Measurements from ENCODE around the gene CERK.

CERK gene

DNA sequence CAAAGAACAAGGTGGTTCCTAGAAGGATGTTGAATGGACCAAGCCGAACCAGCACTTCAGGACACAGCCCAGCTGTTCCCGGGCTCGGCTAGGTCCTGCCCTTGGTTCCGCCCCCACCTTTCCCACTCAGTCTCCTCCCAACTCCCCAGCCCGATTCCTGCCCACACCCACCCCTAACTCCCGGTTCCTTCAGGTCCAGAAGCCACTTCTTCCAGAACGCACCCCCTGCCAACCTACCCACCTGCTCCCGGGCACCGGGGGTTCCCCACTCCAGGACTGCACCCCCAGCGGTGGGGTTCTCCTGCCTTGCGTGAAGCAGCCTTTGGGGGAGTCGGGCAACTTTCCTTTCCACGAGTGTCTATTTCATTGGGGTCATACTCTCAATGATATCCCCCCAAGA lies 30.7 kb downstream of the CERK start:
- no peaks in the 10 kb centered on the region for H3K4me1 ChIP-seq (ENCODE audit: insufficient read depth, low read length)

DNA sequence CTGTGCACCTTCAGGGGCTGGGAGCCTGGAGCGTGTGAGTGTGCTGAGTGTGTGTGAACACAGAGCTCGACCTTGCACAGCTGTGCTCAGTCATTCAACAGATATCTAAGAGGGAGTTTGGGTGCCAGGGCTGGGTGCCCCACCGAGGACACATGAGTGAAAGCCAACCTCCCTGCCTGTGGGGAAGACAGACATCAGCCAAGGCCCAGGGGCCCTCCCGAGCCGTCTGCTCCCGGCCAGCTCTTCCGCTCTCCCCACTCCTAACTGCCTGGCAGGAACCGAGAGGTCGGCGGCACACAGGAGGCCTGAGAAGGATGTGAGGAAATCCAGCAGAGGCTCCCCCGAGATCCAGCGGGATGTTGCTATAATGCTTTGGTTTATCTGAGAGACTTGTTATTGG lies 32.0 kb downstream of the CERK start:
- H3K36me3 ChIP-seq (ENCODE audit: insufficient read depth, low read length), result peaks cover 87% of the 10 kb centered on the region
- H3K4me1 ChIP-seq (ENCODE audit: insufficient read depth, low read length), result no peaks in the 10 kb centered on the region
- H3K9me3 ChIP-seq (ENCODE audit: low read length), result no peaks in the 10 kb centered on the region
- no peaks in the 10 kb centered on the region for H3K27me3 ChIP-seq (ENCODE audit: insufficient read depth, low read length)
- no peak overlapping the region for H3K4me3 ChIP-seq (ENCODE audit: low read length)
- no peak overlapping the region for H2AFZ ChIP-seq (ENCODE audit: low read depth, low read length)

More for the DNA sequence above, 30.7 kb downstream of the CERK start:
- no peaks in the 10 kb centered on the region for H3K27me3 ChIP-seq (ENCODE audit: insufficient read depth, low read length)
- no peak overlapping the region for H2AFZ ChIP-seq (ENCODE audit: low read depth, low read length)
- no peak overlapping the region for H3K4me3 ChIP-seq (ENCODE audit: low read length)
- no peaks in the 10 kb centered on the region for H3K9me3 ChIP-seq (ENCODE audit: low read length)
- peaks cover 89% of the 10 kb centered on the region for H3K36me3 ChIP-seq (ENCODE audit: insufficient read depth, low read length)

DNA sequence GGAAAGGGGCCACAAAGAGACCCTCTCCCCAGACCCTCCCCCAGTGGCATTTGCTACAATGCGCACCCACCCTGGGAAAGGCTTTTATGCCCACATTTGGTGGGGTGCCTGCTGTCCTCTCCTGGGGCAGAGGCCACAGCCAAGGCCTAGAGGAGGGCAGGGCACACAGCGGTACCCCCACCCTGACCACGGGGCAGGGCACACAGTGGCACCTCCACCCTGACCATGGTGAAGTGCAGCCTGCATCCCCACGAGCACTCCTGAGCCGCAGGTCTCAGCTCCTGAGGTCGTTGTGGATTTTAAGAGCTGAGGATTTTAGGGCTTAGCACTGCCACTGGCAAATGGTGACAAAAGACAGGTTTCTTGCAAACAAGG lies 34.1 kb downstream of the CERK start:
- Histone ChIP-seq H3K27me3 (ENCODE audit: insufficient read depth, low read length) (no peaks in the 10 kb centered on the region), H2AFZ (ENCODE audit: low read depth, low read length) (no peak overlapping the region), H3K9me3 (ENCODE audit: low read length) (no peaks in the 10 kb centered on the region), H3K4me1 (ENCODE audit: insufficient read depth, low read length) (no peaks in the 10 kb centered on the region), H3K4me3 (ENCODE audit: low read length) (no peak overlapping the region), H3K36me3 (ENCODE audit: insufficient read depth, low read length) (peaks cover 86% of the 10 kb centered on the region)

DNA sequence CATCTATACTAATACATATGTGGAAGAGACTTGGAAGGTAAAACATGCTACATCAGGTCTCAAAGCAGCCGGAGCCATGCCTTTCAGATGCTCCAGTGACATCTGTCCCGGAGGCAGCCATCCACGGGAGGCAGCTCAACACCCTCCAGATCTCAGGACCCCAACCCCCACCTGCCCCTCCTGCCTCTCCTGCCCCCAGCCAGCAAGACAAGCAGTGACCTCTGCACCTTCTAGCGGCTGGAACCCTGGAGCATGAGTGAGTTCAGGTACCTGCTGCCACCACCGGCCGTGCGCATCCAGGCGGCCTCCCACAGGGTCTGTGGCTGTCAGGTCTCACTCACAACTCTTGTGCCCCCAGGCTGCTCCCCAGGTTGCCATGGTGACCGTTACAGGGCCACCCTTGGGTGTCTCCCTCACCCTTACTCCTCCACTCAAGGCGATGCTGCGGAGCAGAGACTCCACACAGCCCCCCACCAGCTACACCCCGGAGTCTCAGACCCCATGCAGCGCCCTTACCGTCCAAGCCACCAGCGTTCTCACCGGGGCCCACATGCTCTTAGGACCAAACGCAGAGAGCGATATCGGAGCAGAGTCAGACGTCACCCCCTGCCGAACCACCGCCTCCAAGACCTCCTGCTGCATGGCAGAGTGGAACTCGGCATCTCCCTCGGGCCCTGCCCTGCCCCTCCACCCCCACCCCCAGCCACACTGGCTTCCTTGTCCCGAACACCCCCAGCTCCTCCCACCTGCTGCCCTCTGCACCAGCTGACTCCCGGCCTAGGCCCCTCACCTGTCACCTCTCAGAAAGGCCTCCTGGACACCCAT lies 34.7 kb downstream of the CERK start:
- Histone ChIP-seq H3K36me3 (ENCODE audit: insufficient read depth, low read length) (peaks cover 86% of the 10 kb centered on the region), H2AFZ (ENCODE audit: low read depth, low read length) (no peak overlapping the region)

DNA sequence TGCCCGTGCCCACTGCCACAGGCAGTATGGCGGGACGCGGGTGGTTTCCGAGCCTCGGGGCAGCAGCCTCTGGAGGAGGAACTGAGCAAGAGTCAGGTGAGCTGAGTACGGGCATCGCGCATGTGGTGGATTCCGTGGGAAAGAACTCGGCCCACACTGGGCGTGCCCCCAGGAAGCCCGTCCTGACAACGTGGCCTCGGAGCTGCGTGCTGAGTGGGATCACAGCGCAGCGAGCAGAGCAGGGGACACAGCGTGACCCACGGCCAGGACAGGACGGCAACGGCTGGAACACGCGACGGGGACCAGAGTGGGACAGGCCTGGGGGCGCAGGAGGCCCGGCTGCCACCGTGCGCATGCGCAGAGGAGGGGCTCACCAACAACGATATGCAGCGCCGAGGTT lies 36.8 kb downstream of the CERK start:
- no peaks in the 10 kb centered on the region for H3K9me3 ChIP-seq (ENCODE audit: low read length)
- H3K4me3 ChIP-seq (ENCODE audit: low read length), result no peak overlapping the region
- no peaks in the 10 kb centered on the region for H3K27me3 ChIP-seq (ENCODE audit: insufficient read depth, low read length)
- no peaks in the 10 kb centered on the region for H3K4me1 ChIP-seq (ENCODE audit: insufficient read depth, low read length)
- H3K36me3 ChIP-seq (ENCODE audit: insufficient read depth, low read length), result peaks cover 83% of the 10 kb centered on the region
- no peak overlapping the region for H2AFZ ChIP-seq (ENCODE audit: low read depth, low read length)

More for the DNA sequence above, 34.7 kb downstream of the CERK start:
- Histone ChIP-seq H3K9me3 (ENCODE audit: low read length) (no peaks in the 10 kb centered on the region), H3K4me1 (ENCODE audit: insufficient read depth, low read length) (no peaks in the 10 kb centered on the region), H3K27me3 (ENCODE audit: insufficient read depth, low read length) (no peaks in the 10 kb centered on the region), H3K4me3 (ENCODE audit: low read length) (no peak overlapping the region)

DNA sequence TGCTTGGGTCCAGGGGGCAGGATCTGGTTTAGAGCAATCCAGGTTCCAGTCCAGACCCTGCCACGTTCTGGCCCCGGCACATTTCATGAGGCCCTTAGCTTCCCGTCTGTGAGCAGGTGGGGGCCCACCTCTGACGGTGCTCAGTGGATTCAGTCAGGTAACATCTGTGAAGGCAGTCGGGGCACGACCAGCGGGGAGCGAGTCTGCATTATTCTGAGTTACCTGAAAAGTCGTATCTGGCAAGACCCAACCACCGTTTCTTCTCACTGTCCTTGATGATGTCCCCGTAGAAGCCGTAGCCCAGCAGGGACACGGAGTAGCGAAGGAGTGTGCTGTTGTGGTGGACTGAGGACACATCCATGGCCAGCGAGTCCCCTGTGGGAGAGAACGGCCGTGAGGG lies 39.0 kb downstream of the CERK start:
- peaks cover 88% of the 10 kb centered on the region for H3K36me3 ChIP-seq (ENCODE audit: insufficient read depth, low read length)
- no peaks in the 10 kb centered on the region for H3K4me1 ChIP-seq (ENCODE audit: insufficient read depth, low read length)
- H2AFZ ChIP-seq (ENCODE audit: low read depth, low read length), result no peak overlapping the region
- no peaks in the 10 kb centered on the region for H3K27me3 ChIP-seq (ENCODE audit: insufficient read depth, low read length)
- no peaks in the 10 kb centered on the region for H3K9me3 ChIP-seq (ENCODE audit: low read length)
- H3K4me3 ChIP-seq (ENCODE audit: low read length), result no peak overlapping the region

DNA sequence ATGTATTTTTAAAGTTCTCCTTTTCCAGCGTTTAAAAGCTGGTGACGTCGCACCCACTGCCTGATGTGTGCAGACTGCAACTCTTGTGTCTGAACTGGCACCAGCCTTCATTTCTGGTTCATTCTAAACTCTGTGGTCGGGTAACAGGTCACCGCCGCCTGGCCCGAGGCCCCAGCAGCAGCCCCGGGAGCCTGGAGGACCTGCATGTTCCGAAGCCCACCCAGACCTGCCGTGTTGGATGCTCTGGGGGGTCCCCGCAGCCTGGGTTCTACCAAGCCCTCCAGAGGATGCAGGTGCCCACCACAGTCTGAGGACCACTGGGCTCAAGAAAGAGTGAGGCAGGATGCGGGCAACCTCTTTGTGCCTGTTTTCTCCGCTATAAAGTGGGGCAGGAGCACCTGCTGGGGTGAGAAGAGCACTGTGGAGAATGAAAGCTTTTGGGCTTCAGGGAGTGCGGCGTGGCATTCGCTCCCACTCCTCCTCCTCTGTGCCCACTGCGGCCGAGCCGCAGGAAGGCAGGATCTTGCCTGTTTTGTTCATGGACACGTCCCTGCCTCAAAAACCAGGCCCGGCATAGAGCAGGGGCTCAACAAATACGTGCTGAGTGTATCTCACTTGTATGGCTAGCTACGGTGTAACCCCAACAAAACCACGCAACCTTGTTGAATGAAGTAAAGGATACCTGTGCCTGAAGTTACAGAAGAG lies 40.1 kb downstream of the CERK start:
- H3K4me3 ChIP-seq (ENCODE audit: low read length), result no peak overlapping the region
- no peaks in the 10 kb centered on the region for H3K9me3 ChIP-seq (ENCODE audit: low read length)
- H3K27me3 ChIP-seq (ENCODE audit: insufficient read depth, low read length), result no peaks in the 10 kb centered on the region
- H3K4me1 ChIP-seq (ENCODE audit: insufficient read depth, low read length), result no peaks in the 10 kb centered on the region
- H2AFZ ChIP-seq (ENCODE audit: low read depth, low read length), result no peak overlapping the region
- peaks cover 89% of the 10 kb centered on the region for H3K36me3 ChIP-seq (ENCODE audit: insufficient read depth, low read length)

DNA sequence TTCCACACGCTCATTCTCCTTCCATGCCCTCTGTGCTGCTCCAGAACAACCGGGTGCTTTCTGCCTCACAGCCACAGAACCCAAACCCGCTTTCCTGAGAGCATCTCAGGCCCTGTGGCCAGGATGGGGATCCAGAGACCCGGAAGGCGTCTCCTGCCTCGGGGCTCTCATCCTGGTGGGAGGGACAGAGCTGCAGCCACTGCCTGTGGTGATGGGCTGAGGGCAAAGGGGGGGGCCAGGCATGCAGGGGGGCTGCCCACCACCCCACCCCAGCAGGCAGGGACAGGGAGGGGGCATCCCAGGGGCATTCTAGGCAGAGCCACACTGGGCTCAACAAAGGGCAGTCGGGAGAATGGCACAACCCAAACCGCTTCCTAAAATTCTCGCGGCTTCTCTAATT lies 41.4 kb downstream of the CERK start:
- H3K36me3 ChIP-seq (ENCODE audit: insufficient read depth, low read length), result peaks cover 85% of the 10 kb centered on the region
- H3K4me3 ChIP-seq (ENCODE audit: low read length), result no peak overlapping the region
- no peaks in the 10 kb centered on the region for H3K9me3 ChIP-seq (ENCODE audit: low read length)
- H3K4me1 ChIP-seq (ENCODE audit: insufficient read depth, low read length), result no peaks in the 10 kb centered on the region
- H3K27me3 ChIP-seq (ENCODE audit: insufficient read depth, low read length), result no peaks in the 10 kb centered on the region
- no peak overlapping the region for H2AFZ ChIP-seq (ENCODE audit: low read depth, low read length)

DNA sequence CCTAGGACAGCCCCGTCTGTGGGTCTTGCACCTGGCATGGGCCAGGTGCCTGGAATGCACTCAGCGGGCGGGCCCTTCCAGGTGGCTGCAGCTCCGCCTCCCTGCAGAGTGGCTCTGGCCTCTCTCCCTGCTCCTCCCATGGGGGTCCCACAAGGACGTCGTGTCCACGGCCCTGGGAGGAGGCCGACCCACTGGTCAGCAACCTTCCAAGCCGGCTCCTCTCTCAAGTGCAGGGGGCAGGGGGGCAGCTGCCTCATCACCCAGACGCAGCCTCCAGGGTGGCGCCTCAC lies 41.9 kb downstream of the CERK start:
- Histone ChIP-seq H3K27me3 (ENCODE audit: insufficient read depth, low read length) (no peaks in the 10 kb centered on the region), H3K9me3 (ENCODE audit: low read length) (no peaks in the 10 kb centered on the region), H3K36me3 (ENCODE audit: insufficient read depth, low read length) (peaks cover 84% of the 10 kb centered on the region), H2AFZ (ENCODE audit: low read depth, low read length) (no peak overlapping the region), H3K4me1 (ENCODE audit: insufficient read depth, low read length) (no peaks in the 10 kb centered on the region), H3K4me3 (ENCODE audit: low read length) (no peak overlapping the region)

DNA sequence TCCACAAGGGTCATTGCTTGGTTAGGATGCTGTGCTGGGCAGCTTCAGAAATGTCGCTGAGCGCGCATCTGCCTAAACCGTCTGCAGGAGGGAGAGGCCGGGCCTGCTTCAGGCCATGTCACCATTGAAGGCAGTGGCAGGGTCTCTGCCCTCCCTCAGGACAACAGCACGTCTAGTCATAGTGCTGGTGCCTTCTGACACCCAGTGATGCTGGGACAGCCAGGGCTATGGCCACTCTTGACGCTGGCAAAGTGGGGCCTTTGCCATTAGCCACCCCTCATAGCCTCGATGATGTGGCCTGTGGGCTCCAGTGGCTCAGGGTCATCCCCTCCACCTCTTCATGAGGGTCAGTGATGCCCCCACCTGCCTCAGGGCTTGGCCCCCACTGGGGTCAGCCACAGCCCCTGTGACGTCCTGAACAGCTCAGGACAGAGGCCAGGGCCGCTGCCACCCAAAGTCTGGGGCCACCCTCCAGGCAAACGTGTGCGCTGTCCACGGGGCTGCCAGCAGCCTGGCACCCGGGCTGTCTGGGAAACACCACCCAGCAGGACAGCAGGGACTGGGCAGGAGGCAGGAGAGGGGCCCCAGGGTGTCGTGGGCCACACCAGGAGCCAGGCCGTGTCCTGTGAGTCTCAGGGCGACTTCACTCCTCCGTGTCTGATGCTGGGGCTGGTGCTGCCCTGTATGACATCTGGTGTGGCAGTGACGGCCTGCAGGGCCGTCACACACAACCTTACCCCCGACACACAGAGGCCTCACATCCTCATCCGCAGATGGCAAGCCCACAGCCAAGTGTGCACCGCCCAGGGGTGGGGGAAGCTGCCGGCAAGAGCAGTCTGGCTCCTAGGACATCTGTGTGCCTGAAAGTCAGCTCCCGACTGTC lies 42.5 kb downstream of the CERK start:
- Histone ChIP-seq H3K4me3 (ENCODE audit: low read length) (no peak overlapping the region), H3K36me3 (ENCODE audit: insufficient read depth, low read length) (peaks cover 83% of the 10 kb centered on the region), H2AFZ (ENCODE audit: low read depth, low read length) (no peak overlapping the region), H3K4me1 (ENCODE audit: insufficient read depth, low read length) (no peaks in the 10 kb centered on the region), H3K9me3 (ENCODE audit: low read length) (no peaks in the 10 kb centered on the region), H3K27me3 (ENCODE audit: insufficient read depth, low read length) (no peaks in the 10 kb centered on the region)

DNA sequence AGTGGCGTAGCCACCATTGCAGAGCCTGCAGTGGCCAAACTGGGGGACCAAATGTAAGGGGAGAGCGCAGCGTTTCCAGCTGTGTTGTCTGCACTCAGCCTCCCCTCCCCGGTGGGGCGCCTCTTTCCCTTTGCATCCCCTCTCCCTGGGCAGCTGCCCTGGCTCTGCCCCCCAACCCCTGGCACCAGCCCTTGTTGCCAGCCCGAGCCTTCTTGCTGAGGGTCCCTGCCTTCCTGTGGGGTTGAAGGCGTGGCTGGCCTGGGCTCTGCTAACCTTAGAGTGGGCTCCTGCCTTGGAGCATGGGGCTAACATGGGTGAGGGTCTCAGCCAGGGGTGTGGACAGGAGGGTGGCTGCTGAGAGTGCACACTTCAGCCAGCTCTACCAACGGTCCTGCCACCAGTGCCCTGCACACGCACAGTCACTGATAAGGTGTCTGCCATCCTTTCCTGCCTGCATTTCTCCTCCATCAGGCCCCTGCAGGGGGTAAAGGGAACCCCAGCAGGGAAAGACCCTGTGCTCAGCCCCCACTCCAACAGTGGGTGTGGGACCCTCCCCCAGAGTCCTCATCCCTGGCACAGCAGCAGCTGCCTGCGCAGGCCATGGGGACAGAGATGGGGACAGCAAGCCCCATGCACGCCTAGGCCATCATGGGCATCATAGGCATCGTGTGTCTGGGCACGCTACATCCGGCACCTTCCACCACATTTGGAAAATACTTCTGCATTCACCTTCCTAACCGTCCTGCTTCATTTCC lies 43.5 kb downstream of the CERK start:
- no peak overlapping the region for H2AFZ ChIP-seq (ENCODE audit: low read depth, low read length)
- no peak overlapping the region for H3K4me3 ChIP-seq (ENCODE audit: low read length)
- peaks cover 86% of the 10 kb centered on the region for H3K36me3 ChIP-seq (ENCODE audit: insufficient read depth, low read length)
- no peaks in the 10 kb centered on the region for H3K27me3 ChIP-seq (ENCODE audit: insufficient read depth, low read length)
- no peaks in the 10 kb centered on the region for H3K4me1 ChIP-seq (ENCODE audit: insufficient read depth, low read length)
- H3K9me3 ChIP-seq (ENCODE audit: low read length), result no peaks in the 10 kb centered on the region

DNA sequence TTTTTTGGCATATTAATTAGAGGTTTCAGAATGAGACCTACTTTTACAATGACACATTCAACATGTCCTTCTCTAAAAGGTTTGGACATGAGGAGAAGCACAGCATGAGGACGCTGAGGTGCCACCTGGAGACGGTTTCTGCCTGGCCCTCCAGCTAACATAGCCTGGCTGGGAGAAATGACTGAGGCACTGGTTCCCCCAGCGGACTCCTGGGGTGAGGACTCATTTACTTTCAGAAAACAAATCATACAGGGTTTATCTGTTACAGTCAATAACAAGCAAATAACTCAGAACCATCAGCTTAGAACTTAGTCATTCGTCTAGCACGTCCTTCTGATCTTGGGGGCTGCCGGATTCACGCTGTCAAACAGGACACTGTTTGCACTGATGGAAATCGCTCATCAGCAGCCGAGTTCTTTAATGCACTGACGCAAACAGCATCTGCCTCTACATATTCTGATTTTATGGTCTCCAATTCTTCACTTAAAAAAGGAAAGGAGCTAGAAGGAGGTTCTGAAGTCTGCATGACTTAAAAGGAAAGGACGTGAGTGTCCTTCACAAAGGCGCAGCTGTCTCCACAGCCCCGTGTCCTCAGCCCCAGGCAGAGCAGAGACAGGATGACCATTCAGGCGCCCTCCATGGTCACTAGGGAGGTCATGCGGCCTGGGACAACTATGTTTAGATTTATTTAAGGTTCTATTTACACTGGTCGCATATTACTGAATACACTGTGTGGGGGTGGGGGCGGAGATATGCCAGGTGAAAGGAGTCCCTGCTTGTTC lies 44.2 kb downstream of the CERK start:
- Histone ChIP-seq H3K36me3 (ENCODE audit: insufficient read depth, low read length) (peaks cover 84% of the 10 kb centered on the region), H3K27me3 (ENCODE audit: insufficient read depth, low read length) (no peaks in the 10 kb centered on the region), H3K9me3 (ENCODE audit: low read length) (no peaks in the 10 kb centered on the region)

More for the DNA sequence above, 44.2 kb downstream of the CERK start:
- H2AFZ ChIP-seq (ENCODE audit: low read depth, low read length), result no peak overlapping the region
- no peaks in the 10 kb centered on the region for H3K4me1 ChIP-seq (ENCODE audit: insufficient read depth, low read length)
- no peak overlapping the region for H3K4me3 ChIP-seq (ENCODE audit: low read length)

Data from neuron (in vitro differentiated cells).